HG03442 (cell line): ENCODE data around the gene CEP112.

Experiments
- ATAC-seq: cut with Tn5 transposase; IDR thresholded peaks from one replicate; pipeline ENCODE4 v1.9.1; 2021; ENCODE audit warnings: mild to moderate bottlenecking, moderate library complexity; ENCODE audit not compliant: unreplicated experiment

CEP112 gene

DNA sequence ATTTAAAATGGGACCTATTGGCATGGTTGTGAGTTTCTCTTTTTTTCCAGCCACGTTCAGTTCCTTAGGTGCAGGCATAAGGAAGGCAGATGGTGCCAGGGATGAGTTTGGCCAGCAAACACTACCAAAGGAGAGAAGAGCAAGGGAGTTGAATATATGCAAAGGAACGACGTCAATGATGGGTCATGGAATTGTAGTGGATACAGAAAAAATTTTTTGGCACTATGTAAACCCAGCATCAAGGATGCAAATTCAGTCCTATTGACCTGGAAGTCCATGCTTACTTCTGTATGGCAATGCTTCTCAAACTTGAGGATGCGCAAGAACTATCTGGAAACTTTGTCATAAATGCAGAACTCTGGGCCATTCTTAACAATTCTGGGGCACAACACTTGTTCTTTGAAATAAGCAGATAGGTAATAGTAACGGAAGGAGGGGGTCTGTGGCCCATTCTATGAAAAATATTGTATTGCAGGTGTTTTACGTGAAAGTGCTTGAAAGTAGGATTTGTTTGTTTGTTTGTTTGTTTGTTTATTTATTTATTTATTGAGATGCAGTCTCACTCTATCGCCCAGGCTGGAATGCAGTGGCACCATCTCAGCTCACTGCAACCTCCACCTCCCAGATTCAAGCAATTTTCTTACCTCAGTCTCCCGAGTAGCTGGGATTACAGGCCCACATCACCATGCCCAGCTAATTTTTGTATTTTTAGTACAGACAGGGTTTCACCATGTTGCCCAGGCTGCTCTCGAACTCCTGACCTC lies 19.3 kb upstream of the CEP112 start:
- ATAC-seq, result no peak

DNA sequence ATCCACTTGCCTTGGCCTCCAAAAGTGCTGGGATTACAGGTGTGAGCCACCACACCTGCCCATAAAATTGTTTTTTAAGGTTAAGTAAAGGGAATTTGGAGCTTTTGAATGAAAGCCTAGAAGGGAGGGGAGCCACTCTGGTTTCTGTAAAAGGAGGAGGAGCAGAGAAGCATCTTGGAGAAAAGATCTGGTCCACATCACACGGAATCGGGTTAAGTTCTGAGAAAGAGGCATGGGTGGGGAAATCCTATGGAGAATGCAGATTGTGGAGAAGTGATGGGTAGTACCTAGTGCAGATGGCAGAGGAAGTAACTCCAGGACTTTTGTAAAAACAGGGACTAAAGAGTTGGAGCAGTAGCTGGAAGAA lies 18.3 kb upstream of the CEP112 start:
- no peak for ATAC-seq

DNA sequence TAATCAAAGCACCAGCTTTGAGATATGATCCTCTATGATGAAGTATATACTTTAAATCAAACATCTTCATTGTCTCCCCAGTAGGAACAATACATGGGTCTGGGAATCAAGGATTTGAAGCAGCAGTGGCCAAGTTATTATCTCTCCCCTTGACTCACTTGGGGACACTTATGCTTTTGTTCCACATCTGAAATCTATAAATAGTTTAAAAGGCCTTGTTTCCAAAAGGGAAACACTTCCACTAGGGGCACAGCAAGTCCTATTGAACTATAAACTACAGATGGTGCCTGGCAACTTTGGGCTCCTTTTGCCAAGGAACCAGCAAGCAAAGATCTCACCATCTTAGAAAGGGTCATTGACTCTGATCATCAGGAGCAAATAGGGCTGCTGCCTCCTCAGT lies 16.0 kb upstream of the CEP112 start:
- ATAC-seq, result no peak

DNA sequence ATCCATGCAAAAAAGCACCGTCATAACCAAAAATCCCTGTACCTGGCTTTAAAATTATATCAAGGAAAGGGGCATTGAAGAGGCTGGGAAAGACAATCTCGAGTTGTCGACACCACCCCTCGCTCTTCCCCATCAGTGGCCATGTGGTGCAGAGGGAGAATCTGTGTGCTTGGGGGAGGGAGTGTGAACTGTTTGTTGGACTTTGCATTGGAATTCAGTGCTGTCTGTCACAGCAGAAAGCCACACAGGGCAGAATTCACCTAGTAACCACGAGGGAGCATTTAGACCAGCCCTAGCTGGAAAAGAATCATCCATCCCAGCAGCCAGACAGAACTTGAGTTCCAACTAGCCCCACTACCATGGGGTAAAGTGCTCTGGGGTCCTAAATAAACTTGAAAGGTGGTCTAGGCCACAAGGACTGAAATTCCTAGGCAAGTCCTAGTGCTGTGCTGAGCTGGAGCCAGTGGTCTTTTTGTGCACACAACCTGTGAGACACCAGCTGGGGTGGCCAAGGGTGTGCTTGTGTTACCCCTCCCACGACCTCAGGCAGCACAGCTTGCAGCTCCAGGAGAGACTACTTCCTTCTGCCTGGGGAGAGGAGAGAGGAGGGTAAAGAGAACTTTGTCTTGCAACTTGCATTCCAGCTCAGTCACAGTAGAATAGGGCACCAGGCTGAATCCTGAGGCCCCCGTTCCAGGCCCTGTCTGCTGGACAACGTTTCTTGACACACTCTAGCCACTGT lies 11.5 kb upstream of the CEP112 start:
- no peak for ATAC-seq

DNA sequence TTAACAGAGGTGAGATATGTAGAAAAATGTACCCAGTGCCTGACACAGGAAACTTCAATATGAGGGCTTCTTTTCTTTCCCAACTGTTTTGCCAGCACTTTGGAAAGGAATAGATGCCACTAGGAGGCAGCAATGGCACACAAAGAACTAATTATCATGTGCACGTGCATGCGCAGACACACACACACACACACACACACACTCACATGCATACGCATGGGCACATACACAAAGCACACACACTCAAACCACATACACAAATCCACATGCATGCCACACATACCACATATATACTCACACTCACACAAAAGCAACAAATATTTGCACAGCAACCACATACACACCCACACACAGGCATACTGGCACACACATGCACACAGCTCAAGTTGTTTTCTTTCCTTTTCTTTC lies 8.8 kb upstream of the CEP112 start:
- ATAC-seq, result no peak

DNA sequence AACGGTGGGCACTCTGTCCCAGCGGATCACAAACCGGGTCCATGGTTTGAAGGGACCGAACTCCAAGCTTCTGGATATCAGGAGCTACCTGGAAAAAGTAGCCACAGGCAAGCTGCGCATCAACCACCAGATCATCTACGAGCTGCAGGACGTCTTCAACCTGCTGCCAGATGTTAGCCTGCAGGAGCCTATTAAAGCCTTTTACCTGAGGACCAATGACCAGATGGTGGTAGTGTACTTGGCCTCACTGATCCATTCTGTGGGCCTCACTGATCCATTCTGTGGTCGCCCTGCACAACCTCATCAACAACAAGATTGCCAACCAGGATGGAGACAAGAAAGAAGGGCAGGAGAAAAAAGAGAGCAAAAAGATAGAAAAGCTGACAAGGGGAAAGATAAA lies 6.3 kb upstream of the CEP112 start:
- no peak for ATAC-seq

DNA sequence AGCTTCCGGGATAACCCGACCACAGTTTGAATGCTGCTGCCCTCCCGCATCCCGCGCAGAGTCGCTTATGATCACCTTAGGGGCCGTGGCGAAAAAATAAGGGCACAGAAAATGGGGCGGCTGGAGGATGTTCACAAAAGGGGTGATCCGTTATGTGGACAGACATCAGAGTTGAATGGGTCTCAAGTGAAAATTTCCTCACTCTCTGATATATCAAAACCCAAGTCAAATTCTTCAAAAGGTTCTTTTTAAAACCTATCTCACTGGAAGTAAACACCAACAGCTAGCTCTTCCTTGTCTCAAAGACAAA lies 400 bp upstream of the CEP112 start:
- ATAC-seq, result no peak

DNA sequence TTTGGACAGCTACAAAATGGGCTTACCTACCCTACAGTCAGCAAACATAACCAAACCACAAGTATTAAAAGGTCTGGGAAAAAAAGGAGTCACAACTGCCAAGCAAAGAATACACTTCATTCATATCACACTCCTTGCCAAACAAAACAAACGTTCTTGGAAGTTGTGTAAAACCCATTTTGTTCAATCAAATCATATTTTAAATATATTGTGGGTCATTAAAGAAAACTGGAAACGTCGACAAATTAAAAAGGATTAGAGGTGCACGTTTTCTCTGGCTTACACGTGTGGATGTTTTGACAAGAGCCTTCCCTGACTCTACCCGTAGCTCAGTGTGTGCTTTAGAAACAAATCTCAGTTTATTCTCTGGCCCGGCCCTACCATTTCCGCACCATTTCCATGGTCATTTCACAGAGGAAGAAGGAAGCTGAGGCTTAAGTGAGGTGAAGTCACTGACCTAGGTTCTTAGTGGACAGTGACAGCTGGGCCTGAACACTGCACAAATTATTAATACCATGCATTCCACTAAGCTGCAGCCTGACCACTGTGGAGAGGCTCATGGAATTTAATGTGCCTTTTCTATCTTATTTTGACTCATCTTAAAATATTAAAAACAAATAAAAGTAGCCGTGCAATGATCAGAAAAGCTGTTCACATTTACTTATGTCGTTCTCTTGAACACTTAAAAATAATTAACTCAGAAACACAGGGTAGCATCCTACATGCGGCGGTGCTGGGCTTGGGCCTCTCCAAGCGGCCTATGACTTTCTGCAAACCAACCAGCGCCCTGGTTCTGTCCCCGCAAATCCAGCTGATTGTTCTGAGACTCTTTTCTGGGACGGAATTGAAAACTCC lies 968 bp downstream of the CEP112 start:
- ATAC-seq, result no peak

DNA sequence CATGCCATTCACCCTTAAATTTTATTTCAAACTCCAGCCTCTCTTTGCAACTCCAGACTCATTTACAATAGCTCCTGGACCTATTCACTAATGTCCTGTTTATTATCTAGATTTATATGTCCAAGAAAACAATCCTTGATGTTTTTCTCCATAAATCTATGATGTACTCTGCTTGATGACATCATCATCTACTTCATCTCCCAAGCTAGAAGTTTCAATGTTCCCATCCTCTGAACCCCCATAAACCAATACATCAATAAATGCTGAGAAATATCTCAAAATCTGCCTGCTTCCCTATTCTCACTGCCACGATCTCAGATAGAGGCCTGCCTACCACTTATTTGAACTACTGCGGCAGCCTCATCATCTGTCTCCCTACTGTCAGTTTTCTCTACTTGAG lies 4.2 kb downstream of the CEP112 start:
- no peak for ATAC-seq

DNA sequence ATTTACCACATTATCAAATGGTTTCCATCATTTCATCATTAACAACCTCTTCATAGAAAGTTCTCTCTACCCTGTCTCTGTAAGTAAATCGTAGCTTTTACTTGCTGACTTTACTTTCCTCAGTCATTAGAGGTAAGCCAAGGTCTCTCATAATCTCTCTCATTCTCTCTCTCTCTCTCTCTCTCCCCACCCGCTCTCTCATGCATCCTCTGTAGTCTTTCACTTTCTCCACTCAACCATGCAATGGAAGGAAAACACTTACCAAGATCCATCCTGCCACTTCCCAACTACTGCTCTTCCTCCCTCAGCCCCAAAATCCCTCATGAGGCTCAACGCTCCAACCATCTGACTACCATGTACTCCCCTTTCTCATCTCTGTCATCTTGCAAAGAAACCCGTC lies 6.1 kb downstream of the CEP112 start:
- no peak for ATAC-seq

DNA sequence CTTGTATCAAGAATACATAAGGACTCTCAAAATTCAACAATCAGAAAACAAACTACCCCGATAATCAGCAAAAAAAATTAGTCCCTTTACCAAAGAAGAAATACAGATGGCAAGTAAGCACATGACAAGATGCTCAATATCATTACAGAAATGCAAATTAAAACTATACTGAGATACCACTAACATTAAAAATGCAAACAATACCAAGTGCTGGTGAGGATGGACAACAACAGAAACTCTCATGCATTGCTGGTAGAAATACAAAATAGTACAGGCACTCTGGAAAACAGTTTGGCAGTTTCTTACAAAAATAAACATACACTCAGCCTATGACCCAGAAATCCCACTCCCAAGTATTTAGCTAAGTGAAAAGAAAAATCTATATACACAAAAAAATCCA lies 7.5 kb downstream of the CEP112 start:
- ATAC-seq, result no peak

DNA sequence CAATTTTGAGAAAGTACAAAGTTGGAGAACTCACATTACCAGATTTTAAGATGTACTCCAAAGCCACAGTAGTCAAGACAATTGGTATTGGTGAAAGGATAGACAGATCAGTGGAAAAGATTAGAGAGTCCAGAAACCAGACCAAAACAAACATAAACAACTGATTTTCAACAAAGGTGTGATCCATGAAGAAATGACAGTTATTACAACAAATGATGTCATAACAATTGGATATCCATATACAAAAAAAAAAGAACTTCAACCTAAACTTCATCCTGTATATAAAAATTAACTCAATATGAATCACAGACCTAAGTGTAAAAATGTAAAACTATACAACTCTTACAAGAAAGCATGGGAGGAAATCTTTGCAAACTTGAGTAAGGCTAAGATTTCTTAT lies 8.4 kb downstream of the CEP112 start:
- ATAC-seq, result no peak

DNA sequence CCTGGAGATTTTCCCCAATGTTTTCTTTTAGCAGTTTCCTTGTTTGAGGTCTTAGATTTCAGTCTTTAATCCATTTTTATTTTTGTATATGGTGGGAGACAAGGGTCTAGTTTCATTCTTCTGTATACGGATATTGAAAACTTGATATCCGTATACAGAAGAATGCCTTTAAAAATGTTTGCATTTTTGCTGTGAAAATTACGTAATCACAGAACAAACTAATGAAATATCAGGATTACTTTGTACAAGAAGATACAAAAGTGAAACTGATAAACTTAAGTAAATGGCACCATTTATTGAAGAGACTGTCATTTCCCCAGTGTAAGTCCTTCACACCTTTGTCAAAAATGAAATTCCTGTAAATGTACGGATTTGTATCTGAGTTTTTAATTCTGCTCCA lies 13.3 kb downstream of the CEP112 start:
- ATAC-seq, result no peak

DNA sequence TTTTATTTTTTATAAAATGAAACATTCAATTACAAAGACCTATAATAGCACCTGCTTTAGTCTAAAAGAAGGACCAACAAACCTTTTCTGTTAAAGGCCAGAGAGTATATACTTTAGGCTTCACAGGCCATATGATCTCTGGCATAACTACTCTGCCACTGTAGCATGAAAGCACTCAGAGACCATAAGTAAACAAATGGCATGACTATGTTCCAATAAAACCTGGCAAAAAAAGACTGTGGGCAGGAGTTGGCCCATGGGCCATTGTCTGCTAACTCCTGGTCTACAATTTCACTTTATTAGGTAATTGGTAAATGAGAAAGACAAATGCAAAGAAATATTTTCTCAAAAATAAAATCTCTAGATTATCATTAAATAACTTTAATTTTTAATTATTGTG lies 14.9 kb downstream of the CEP112 start:
- no peak for ATAC-seq

DNA sequence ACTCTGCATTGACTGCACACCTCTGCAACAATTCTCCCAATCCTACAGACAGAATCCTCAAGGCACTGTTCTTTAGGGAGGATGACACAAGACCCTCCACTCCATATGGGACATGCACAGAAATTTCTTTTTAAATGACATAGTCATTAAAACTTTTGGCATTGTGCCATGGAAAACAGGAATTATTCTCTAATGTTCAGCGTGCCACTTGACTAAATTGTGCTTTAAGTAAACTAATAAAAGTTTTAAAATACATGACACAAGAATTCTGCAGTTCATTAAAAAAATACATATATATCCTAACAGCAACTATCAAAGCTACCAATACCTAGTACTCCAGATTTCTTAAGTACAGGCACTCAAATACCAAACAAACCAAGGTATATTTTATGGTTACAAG lies 16.0 kb downstream of the CEP112 start:
- ATAC-seq, result no peak

DNA sequence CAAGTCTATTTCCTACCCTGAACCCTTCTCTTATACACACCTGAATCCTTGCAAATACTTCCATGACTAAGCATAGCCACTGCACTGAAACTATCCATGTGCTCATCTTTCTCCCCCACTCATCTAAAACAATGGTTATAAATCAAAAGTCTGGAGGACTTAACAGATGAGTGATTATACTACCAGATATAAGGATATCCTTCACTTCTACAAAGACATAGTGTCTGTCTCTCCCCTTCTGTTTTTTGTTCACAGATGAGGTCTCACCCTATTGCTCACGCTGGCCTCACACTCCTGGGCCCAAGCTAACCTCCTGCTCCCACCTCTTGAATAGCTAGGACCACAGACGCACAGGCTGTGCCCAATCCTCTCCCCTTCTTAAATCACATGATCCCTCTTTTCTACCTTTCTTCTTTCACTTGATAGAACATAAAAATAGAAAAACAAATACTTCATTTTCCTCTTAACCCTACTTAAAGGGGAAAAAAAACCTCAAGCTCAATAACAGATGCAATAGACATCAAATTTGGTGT lies 19.2 kb downstream of the CEP112 start:
- no peak for ATAC-seq

DNA sequence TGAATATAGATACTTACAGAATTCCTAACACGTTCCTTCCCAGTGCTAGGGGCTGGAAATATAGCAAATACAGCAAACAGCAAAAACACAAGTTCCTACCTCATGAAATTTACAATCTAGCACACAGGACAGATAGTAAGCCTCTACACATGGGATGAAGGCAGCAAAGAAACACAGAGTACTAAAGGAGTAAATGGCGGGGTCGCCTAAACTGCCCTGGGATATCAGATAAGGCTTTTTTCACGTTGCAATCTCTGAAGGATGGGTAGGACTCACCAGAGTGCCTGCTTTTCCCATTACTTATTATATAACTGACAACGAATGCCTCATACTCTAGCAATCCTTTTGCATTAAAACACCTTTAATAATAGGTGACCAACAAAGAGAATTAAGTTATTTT lies 19.8 kb downstream of the CEP112 start:
- no peak for ATAC-seq

DNA sequence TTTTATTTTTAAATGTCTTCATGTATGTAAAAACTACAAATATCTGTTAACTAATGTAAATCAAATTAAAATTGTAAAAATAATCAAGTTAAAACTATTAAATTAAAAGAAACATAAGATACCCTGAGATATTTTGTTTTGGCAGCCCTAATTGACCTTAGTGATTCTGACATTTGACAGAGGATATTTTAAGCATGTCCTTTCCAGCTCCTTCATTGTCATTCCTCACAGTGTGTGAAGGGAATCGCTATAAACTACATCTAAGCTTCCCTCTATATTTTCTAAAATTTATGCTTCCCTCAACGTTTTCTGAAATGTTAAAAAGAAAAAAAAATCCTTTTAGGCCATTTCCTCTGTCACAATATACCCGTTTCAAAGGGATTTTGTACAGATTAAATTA lies 20.2 kb downstream of the CEP112 start:
- ATAC-seq, result no peak

DNA sequence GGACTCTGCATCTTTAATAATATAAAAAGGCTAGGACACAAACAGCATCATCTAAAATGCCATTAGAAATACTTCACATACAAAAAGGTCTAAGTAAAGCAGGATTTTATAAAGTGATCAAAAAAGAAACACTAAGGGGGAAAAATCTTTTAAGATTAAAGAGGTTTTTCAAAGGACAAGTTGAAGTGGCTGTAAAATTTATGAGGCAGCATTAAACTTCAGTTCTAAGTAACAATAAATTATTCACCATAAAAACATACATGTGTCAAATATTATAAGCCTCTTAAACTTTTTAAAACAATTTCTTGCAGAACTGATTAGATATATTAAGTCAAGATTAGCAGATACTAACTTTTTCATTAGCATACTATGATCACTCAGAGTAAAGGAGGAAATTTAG lies 20.8 kb downstream of the CEP112 start:
- no peak for ATAC-seq

DNA sequence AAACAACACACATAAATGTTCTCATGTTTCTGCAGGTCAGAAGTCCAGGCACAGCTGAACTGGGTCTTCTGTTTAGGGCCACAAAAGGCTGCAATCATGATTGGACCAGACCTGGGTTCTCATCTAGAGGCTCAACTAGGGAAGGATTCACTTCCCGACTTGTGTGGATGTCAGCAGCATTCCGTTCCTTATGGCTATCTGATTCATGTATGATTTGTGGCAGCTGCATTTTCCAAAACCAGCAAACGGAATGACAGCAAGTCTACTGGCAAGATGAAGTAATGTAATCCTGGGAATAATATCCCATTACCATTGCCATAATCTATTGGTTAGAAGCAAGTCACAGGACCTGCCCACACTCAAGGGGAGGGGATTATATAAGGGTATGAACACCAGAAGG lies 22.1 kb downstream of the CEP112 start:
- no peak for ATAC-seq

DNA sequence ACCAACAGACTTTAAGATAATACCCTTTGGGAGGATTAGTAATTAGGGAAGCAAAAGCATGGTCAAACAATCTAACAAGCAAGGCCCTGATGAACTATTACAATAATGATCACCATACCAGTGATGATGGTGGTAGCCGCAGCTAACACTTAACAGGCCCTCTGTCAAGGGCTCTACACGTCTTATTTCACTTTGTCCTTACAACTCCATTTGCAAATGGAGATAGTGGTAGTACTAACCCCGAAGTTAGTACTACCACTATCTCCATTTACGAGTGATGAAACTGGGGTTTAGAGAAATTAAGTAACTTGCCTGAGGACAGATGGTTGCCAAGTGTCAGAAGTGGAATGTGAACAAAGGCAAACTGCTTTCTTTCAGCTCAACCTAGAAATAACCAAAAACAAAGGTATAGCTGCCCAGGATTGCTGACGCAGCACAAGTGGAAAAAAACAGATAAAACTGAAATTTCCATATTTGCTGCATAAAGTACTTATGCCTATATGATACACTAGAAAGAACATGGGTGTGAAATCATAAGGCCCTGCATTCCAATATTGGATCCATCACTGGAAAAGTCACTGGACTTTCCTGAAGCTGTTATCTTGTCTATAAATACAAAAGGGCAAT lies 24.6 kb downstream of the CEP112 start:
- no peak for ATAC-seq
